DOHH2 (cell line): ENCODE measurements around the gene PWWP2A.

ENCODE experiments used
- CTCF ChIP-seq: fragments of 200-600 bp; sonication (generic); IDR thresholded peaks from one replicate; pipeline ENCODE4 v1.5.1; 2014; ENCODE audit warnings: antibody characterized with exemption, mild to moderate bottlenecking, low read depth, low read length; ENCODE audit not compliant: poor library complexity, severe bottlenecking
- EZH2phosphoT487 ChIP-seq: fragments of 200-600 bp; sonication (generic); IDR thresholded peaks from 2 replicates; pipeline ENCODE4 v1.6.1; 2017; ENCODE audit warnings: borderline replicate concordance, mild to moderate bottlenecking, antibody characterized with exemption, low read length, moderate library complexity, mixed read lengths

- TF ChIP-seq CTCF (no peak), EZH2phosphoT487 (no peak)
Measured at GRCh38 chr5:160079753-160080152, 39.5 kb downstream of the PWWP2A start.
